Measurements from ENCODE around the gene NES.

NES gene

GRCh38 chr1:156676820-156677615, at the start of gene NES:
Gene NES (minus strand): TSS chr1:156677407. CDS start chr1:156677264, 143 bp downstream.
- peak; percentile 96 for DNase-seq (ENCODE audit: low spot score)

- peak; percentile 92 for DNase-seq (ENCODE audit: low spot score)
Measured at GRCh38 chr1:156726549-156727226, 49.5 kb upstream of the NES start.

GRCh38 chr1:156725683-156726280, 48.6 kb upstream of the NES start:
- DNase-seq (ENCODE audit: low spot score): peak; percentile 94

GRCh38 chr1:156721535-156721934, 44.3 kb upstream of the NES start:
- DNase-seq (ENCODE audit: low spot score): no peak

- DNase-seq (ENCODE audit: low spot score): no peak
Measured at GRCh38 chr1:156721131-156721530, 43.9 kb upstream of the NES start.

GRCh38 chr1:156717351-156717750, 40.1 kb upstream of the NES start:
- DNase-seq (ENCODE audit: low spot score): no peak

GRCh38 chr1:156714830-156715229, 37.6 kb upstream of the NES start:
- no peak for DNase-seq (ENCODE audit: low spot score)

- no peak for DNase-seq (ENCODE audit: low spot score)
Measured at GRCh38 chr1:156712626-156713025, 35.4 kb upstream of the NES start.

GRCh38 chr1:156711011-156711817, 34.0 kb upstream of the NES start:
- no peak for DNase-seq (ENCODE audit: low spot score)

GRCh38 chr1:156709757-156710489, 32.7 kb upstream of the NES start:
- no peak for DNase-seq (ENCODE audit: low spot score)

GRCh38 chr1:156709031-156709430, 31.8 kb upstream of the NES start:
- no peak for DNase-seq (ENCODE audit: low spot score)

GRCh38 chr1:156708218-156708661, 31.0 kb upstream of the NES start:
- DNase-seq (ENCODE audit: low spot score): no peak

- DNase-seq (ENCODE audit: low spot score): no peak
Measured at GRCh38 chr1:156707417-156708217, 30.4 kb upstream of the NES start.

- no peak for DNase-seq (ENCODE audit: low spot score)
Measured at GRCh38 chr1:156706657-156707416, 29.6 kb upstream of the NES start.

- peak; percentile 51 for DNase-seq (ENCODE audit: low spot score)
Measured at GRCh38 chr1:156705918-156706656, 28.9 kb upstream of the NES start.

- no peak for DNase-seq (ENCODE audit: low spot score)
Measured at GRCh38 chr1:156705321-156705917, 28.2 kb upstream of the NES start, which contains the start of gene CRABP2. Gene CRABP2 (minus strand): TSS chr1:156705583. CDS start chr1:156705446, 137 bp downstream.

GRCh38 chr1:156704930-156705320, 27.7 kb upstream of the NES start:
- no peak for DNase-seq (ENCODE audit: low spot score)

- DNase-seq (ENCODE audit: low spot score): no peak
Measured at GRCh38 chr1:156704166-156704711, 27.0 kb upstream of the NES start.

Data from COLO829 (cell line).